ENCODE measurements around the gene SP100.

Gene SP100

DNA sequence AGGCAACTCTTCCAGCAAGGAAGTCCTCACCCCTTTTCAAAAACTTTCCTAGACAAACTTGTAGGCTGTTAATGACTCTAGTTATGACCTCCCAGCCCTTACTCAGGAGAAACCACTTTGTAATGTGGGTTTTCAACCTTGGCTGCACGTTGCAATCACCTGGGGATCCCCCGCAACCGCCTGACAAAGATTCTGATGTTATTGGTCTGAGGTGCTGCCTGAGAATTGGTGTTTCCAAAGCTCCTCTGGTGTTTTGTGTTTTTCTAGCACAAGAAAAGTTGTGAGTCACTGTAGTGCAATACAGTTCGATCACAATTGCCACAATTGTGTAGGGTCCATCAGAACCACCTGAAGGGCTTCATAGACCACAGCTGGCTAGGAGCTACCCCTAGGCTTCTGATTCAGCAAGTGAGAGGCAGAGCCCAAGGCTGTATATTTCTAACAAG lies 121.6 kb downstream of the SP100 start:
- Histone ChIP-seq H3K36me3 (peaks cover 32 to 40% (median 33%) of the 10 kb centered on the region in 3 donors), H3K4me3 (no peak overlapping the region), H3K9me3 (peaks cover 0 to 16% (median 0%) of the 10 kb centered on the region in 3 donors), H3K27me3 (no peaks in the 10 kb centered on the region), H3K27ac (no peak overlapping the region), H3K4me1 (no peaks in the 10 kb centered on the region)
- intact Hi-C loops (cut with DNase I; ENCODE audit: low total_unique reads), result no loop called here
- DNase-seq, result no peak
- TF ChIP-seq, protein P1, sequence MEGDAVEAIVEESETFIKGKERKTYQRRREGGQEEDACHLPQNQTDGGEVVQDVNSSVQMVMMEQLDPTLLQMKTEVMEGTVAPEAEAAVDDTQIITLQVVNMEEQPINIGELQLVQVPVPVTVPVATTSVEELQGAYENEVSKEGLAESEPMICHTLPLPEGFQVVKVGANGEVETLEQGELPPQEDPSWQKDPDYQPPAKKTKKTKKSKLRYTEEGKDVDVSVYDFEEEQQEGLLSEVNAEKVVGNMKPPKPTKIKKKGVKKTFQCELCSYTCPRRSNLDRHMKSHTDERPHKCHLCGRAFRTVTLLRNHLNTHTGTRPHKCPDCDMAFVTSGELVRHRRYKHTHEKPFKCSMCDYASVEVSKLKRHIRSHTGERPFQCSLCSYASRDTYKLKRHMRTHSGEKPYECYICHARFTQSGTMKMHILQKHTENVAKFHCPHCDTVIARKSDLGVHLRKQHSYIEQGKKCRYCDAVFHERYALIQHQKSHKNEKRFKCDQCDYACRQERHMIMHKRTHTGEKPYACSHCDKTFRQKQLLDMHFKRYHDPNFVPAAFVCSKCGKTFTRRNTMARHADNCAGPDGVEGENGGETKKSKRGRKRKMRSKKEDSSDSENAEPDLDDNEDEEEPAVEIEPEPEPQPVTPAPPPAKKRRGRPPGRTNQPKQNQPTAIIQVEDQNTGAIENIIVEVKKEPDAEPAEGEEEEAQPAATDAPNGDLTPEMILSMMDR (IDR thresholded peaks at IDR 0.05), result no peak

DNA sequence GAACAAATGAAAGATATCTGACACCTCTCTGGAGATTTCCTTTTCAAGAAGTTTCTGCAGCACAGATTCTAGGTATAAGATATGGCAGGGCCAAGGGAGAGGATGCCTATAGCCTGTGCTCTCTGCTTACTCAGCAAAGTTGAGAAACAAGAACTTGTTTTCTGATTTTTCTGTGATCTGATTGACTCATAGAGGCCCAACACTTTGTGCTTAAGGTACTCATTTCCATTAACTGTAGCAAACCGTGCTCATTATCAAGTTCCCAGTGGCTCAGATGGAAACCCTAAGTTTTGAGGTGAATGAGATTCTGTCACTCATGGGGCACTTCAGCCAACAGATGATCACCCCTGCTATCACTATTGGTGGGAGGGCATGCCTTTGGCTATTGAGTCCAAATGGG lies 124.3 kb downstream of the SP100 start:
- intact Hi-C loops (cut with DNase I; ENCODE audit: low total_unique reads), result no loop called here
- Histone ChIP-seq H3K36me3 (peaks cover 46 to 59% (median 48%) of the 10 kb centered on the region in 3 donors), H3K4me1 (no peaks in the 10 kb centered on the region)

DNA sequence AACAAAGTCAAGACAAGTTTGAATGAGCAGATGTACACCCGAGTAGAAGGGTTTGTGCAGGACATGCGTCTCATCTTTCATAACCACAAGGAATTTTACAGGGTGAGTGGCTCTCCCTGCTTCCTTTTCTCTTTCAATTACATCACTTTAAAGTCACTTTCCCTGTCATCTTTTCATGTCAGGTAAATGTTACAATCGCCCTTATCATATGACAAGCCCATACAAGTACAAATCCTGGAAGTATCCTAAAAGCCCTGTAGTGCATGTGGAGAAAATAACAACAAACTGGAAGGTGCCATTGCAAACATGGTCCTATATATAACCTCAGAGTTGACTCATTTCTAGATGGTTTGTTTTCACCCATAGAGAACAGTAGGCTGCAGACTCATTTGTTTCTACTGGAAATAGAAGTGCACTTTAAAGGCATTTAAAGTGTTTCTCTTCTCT lies 126.0 kb downstream of the SP100 start:
- Histone ChIP-seq H3K27ac (no peak overlapping the region), H3K4me3 (no peak overlapping the region), H3K27me3 (no peaks in the 10 kb centered on the region), H3K9me3 (peaks cover 0 to 32% (median 7%) of the 10 kb centered on the region in 3 donors), H3K4me1 (no peaks in the 10 kb centered on the region), H3K36me3 (peaks cover 46 to 59% (median 48%) of the 10 kb centered on the region in 3 donors)
- intact Hi-C loops (cut with DNase I; ENCODE audit: low total_unique reads), result no loop called here
- DNase-seq, result no peak
- TF ChIP-seq, protein P1 (IDR thresholded peaks at IDR 0.05), result no peak

More for the DNA sequence above, 124.3 kb downstream of the SP100 start:
- H3K27ac ChIP-seq, result no peak overlapping the region
- no peak overlapping the region for H3K4me3 ChIP-seq
- H3K27me3 ChIP-seq, result no peaks in the 10 kb centered on the region
- H3K9me3 ChIP-seq, result peaks cover 0 to 30% (median 7%) of the 10 kb centered on the region in 3 donors
- no peak for DNase-seq
- TF ChIP-seq, protein P1 (IDR thresholded peaks at IDR 0.05), result no peak

DNA sequence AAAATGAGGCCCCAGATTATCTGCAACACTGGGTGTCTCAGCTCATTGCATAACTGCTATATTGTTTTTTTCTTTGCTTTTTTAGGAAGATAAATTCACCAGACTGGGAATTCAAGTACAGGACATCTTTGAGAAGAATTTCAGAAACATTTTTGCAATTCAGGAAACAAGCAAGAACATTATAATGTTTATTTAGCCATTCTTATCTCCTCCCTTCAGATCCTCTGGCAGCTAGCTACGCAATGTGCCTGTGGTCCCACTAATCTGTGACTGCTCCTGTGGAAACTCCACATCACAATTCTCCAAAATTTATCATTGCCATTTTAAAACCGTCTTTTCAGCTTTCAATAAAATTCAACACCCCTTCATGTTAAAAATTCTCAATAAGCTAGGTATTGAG lies 126.8 kb downstream of the SP100 start:
- H3K9me3 ChIP-seq, result peaks cover 0 to 32% (median 7%) of the 10 kb centered on the region in 3 donors
- no peaks in the 10 kb centered on the region for H3K4me1 ChIP-seq
- no peaks in the 10 kb centered on the region for H3K27me3 ChIP-seq
- no peak overlapping the region for H3K27ac ChIP-seq
- H3K36me3 ChIP-seq, result peaks cover 46 to 56% (median 48%) of the 10 kb centered on the region in 3 donors
- intact Hi-C loops (cut with DNase I; ENCODE audit: low total_unique reads), result no loop called here
- H3K4me3 ChIP-seq, result no peak overlapping the region
- no peak for DNase-seq
- TF ChIP-seq, protein P1 (IDR thresholded peaks at IDR 0.05), result no peak

DNA sequence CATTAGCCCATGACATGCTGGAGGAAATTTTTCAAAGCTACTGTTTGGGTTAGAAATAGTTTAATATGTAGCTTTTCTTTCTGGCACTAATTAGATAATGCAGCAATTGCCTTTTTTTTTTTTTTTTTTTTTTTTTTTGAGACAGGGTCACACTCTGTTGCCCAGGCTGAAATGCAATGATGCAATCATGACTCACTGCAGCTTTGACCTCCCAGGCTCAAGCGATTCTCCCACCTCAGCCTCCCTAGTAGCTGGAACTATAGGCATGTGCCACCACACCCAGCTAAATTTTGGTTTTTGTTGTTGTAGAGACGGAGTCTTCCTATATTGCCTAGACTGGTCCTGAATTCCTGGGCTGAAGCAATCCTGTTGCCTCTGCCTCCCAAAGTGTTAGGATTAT lies 136.2 kb downstream of the SP100 start:
- no peak for DNase-seq
- intact Hi-C loops (cut with DNase I; ENCODE audit: low total_unique reads), result no loop called here
- H3K4me3 ChIP-seq, result no peak overlapping the region
- H3K4me1 ChIP-seq, result no peaks in the 10 kb centered on the region
- H3K36me3 ChIP-seq, result no peaks in the 10 kb centered on the region
- TF ChIP-seq, protein P1 (IDR thresholded peaks at IDR 0.05), result no peak
- H3K27ac ChIP-seq, result no peak overlapping the region
- peaks cover 0 to 7% (median 0%) of the 10 kb centered on the region in 3 donors for H3K9me3 ChIP-seq
- H3K27me3 ChIP-seq, result no peaks in the 10 kb centered on the region

DNA sequence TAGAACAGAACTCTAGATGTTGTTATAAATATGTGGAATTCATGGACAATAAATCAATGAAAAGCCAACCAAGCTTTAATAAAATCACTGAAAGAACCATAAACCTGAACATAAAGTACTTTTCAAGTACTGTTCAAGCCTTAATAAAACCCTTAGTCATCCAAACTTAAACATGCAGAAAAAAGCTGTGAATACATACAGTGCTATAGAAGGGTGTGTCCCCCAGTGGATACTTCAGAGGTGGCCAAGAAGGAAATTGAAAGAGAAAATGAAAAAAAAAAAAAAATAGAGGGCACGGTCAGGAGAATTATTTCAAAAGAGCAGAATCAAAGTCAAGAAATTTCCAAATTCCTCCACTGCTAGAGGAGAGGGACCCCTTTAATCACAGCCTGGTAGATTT lies 141.1 kb downstream of the SP100 start:
- TF ChIP-seq, protein P1 (IDR thresholded peaks at IDR 0.05), result no peak
- intact Hi-C loops (cut with DNase I; ENCODE audit: low total_unique reads), result no loop called here
- Histone ChIP-seq H3K4me3 (no peak overlapping the region), H3K9me3 (peaks cover 0 to 7% (median 0%) of the 10 kb centered on the region in 3 donors), H3K4me1 (no peaks in the 10 kb centered on the region), H3K27ac (no peak overlapping the region), H3K36me3 (no peaks in the 10 kb centered on the region), H3K27me3 (no peaks in the 10 kb centered on the region)
- DNase-seq, result no peak

All from tibial artery (tissue), 4 donors.